ENCODE results near the gene MGME1. TPM values are rescaled to one million over a fixed set of nuclear protein-coding genes. Genes with fewer than 3 reads are reported as not detected.

Gene MGME1
- total and polyA plus RNA-seq, 2 of the 13 experiments (the other 11 are each of a cell fraction or from before 2014, with no cell fraction given) = 36.7 to 66.6 TPM

DNA sequence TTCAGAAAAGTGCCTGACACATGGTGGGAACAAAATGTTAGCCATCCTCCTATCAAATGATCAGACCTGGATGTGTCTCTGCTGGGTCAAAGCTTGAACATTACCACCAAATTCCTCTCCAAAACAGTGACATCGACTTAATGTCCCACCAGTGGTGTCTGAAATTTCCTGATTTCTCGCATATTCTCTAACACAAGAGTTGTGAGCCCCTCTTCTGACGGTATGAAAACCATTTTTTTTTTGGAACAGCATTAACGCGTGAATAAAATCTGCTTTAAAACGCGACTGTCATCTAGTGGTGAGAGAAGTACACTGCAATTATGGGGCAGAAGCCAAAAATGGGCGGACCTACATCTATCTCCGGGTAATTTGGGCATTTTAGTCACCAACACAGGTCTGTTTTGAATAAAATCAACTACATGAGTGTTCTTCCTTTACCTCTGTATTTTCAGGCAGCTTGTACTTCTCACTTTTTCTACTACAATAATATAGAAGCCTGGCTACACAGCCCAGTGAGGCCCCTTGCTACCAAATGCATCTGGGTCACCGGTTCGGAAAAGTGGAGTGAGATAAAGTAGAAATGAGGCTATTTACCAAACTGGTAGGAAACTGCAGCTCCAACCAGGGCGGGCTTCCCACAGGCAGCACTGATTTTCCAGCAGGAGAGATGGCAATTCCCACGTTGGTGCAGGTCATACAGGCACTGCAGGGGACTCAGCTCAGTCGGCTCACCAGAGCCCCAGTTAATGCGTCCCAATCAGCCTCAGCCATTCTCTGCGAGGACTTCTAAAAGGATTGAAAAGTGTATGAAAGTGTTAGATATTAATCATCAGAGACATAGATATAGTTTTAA, 27.4 kb downstream of the MGME1 start (continued):
- TF ChIP-seq ZNF839 (CRISPR knock-in tag; IDR thresholded peaks at IDR 0.05; ENCODE audit: borderline replicate concordance) = no peak
- TF ChIP-seq ZNF605 (CRISPR knock-in tag; IDR thresholded peaks at IDR 0.05) = 0 out of 2 replicates have a peak, but pooled peaks have one; percentile 51
- TF ChIP-seq MIER3 (CRISPR knock-in tag; IDR thresholded peaks at IDR 0.05; ENCODE audit: borderline replicate concordance) = peak; percentile 49
- 0 out of 2 replicates have a peak, but pooled peaks have one; percentile 43 for TF ChIP-seq ERF (CRISPR knock-in tag; IDR thresholded peaks at IDR 0.05)
- TF ChIP-seq ZNF501 (CRISPR knock-in tag; IDR thresholded peaks at IDR 0.05) = peak; percentile 27; the same call in 1 of the 2 replicates
- peak; percentile 98 for TF ChIP-seq SMC3 (IDR thresholded peaks at IDR 0.05; ENCODE audit: low read length)
- TF ChIP-seq, protein P1, sequence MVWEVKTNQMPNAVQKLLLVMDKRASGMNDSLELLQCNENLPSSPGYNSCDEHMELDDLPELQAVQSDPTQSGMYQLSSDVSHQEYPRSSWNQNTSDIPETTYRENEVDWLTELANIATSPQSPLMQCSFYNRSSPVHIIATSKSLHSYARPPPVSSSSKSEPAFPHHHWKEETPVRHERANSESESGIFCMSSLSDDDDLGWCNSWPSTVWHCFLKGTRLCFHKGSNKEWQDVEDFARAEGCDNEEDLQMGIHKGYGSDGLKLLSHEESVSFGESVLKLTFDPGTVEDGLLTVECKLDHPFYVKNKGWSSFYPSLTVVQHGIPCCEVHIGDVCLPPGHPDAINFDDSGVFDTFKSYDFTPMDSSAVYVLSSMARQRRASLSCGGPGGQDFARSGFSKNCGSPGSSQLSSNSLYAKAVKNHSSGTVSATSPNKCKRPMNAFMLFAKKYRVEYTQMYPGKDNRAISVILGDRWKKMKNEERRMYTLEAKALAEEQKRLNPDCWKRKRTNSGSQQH (CRISPR knock-in tag; IDR thresholded peaks at IDR 0.05; ENCODE audit: low read depth) = 0 out of 2 replicates have a peak, but pooled peaks have one; percentile 45
- TF ChIP-seq THAP11 (CRISPR knock-in tag; IDR thresholded peaks at IDR 0.05) = peak; percentile 67
- peak; percentile 54; the same call in 1 of the 2 replicates for TF ChIP-seq FOXJ3 (CRISPR knock-in tag; IDR thresholded peaks at IDR 0.05; ENCODE audit: borderline replicate concordance)
- peak; percentile 70; the same call in 1 of the 2 replicates for TF ChIP-seq ZNF24 (IDR thresholded peaks at IDR 0.05)
- TF ChIP-seq FOXO1 (CRISPR knock-in tag; IDR thresholded peaks at IDR 0.05) = 0 out of 2 replicates have a peak, but pooled peaks have one; percentile 12
- peak; percentile 85; the same call in 1 of the 2 replicates for TF ChIP-seq ZNF124 (CRISPR knock-in tag; IDR thresholded peaks at IDR 0.05)
- peak; percentile 10; the same call in 1 of the 2 replicates for TF ChIP-seq SALL1 (CRISPR knock-in tag; IDR thresholded peaks at IDR 0.05)
- TF ChIP-seq SOX13 (IDR thresholded peaks at IDR 0.05) = no peak
- 0 out of 4 replicates have a peak, but pooled peaks of 1 of the 2 experiments have one; percentile 7 for TF ChIP-seq SOX13 (CRISPR knock-in tag; conservative IDR thresholded peaks at IDR 0.05 in 1 of 2, IDR thresholded peaks at IDR 0.05 in 1 of 2)
- TF ChIP-seq ARID3A (IDR thresholded peaks at IDR 0.05; ENCODE audit: low read depth, low read length) = peak; percentile 68
- peak; percentile 65; the same call in 1 of the 2 replicates for TF ChIP-seq ZNF724P (CRISPR knock-in tag; IDR thresholded peaks at IDR 0.05; ENCODE audit: borderline replicate concordance)
- TF ChIP-seq RXRB (CRISPR knock-in tag; IDR thresholded peaks at IDR 0.05; ENCODE audit: borderline replicate concordance) = peak; percentile 55; the same call in 1 of the 2 replicates
- 0 out of 2 replicates have a peak, but pooled peaks have one; percentile 28 for TF ChIP-seq ZSCAN29 (CRISPR knock-in tag; conservative IDR thresholded peaks at IDR 0.05)
- TF ChIP-seq, protein P2, sequence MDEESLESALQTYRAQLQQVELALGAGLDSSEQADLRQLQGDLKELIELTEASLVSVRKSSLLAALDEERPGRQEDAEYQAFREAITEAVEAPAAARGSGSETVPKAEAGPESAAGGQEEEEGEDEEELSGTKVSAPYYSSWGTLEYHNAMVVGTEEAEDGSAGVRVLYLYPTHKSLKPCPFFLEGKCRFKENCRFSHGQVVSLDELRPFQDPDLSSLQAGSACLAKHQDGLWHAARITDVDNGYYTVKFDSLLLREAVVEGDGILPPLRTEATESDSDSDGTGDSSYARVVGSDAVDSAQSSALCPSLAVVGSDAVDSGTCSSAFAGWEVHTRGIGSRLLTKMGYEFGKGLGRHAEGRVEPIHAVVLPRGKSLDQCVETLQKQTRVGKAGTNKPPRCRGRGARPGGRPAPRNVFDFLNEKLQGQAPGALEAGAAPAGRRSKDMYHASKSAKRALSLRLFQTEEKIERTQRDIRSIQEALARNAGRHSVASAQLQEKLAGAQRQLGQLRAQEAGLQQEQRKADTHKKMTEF (CRISPR knock-in tag; IDR thresholded peaks at IDR 0.05) = peak; percentile 78
- TF ChIP-seq ELF3 (CRISPR knock-in tag; IDR thresholded peaks at IDR 0.05) = peak; percentile 58; the same call in 1 of the 2 replicates
- TF ChIP-seq ZFP1 (CRISPR knock-in tag; IDR thresholded peaks at IDR 0.05) = no peak
- no peak for TF ChIP-seq GPN1 (CRISPR knock-in tag; IDR thresholded peaks at IDR 0.05; ENCODE audit: borderline replicate concordance)
- TF ChIP-seq CTCF (CRISPR knock-in tag; IDR thresholded peaks at IDR 0.05) = peak; percentile 96

Measured in HepG2 (cell line).